Measurements from ENCODE around the gene CSF1. TPM values are rescaled to one million over a fixed set of nuclear protein-coding genes. Genes with fewer than 3 reads are reported as not detected.

The CSF1 gene
- total and polyA plus RNA-seq, 2 of the 13 experiments (the other 11 are each of a cell fraction or from before 2014, with no cell fraction given) = 4.6 to 13.3 TPM

- TF ChIP-seq CEBPB (IDR thresholded peaks at IDR 0.05; ENCODE audit: borderline replicate concordance, low read depth, low read length) (peak; percentile 64; the same call in 1 of the 2 replicates), RFXANK (CRISPR knock-in tag; IDR thresholded peaks at IDR 0.05) (no peak), MATR3 (CRISPR knock-in tag; IDR thresholded peaks at IDR 0.05) (no peak), NRL (CRISPR knock-in tag; IDR thresholded peaks at IDR 0.05; ENCODE audit: borderline replicate concordance) (no peak), ZNF296 (CRISPR knock-in tag; conservative IDR thresholded peaks at IDR 0.05) (no peak), KIAA2018 (CRISPR knock-in tag; IDR thresholded peaks at IDR 0.05; ENCODE audit: borderline replicate concordance) (no peak), ZNF816 (CRISPR knock-in tag; IDR thresholded peaks at IDR 0.05; ENCODE audit: borderline replicate concordance) (no peak), PLSCR1 (CRISPR knock-in tag; IDR thresholded peaks at IDR 0.05; ENCODE audit: borderline replicate concordance) (no peak), KLF15 (CRISPR knock-in tag; IDR thresholded peaks at IDR 0.05; ENCODE audit: borderline replicate concordance) (no peak), ZMYM4 (CRISPR knock-in tag; IDR thresholded peaks at IDR 0.05) (peak; percentile 47), ARNT2 (CRISPR knock-in tag; IDR thresholded peaks at IDR 0.05; ENCODE audit: low read depth) (no peak), ZSCAN12 (CRISPR knock-in tag; IDR thresholded peaks at IDR 0.05) (no peak), AHDC1 (CRISPR knock-in tag; IDR thresholded peaks at IDR 0.05; ENCODE audit: borderline replicate concordance) (no peak), ZNF3 (CRISPR knock-in tag; IDR thresholded peaks at IDR 0.05) (no peak), PPARG (CRISPR knock-in tag; conservative IDR thresholded peaks at IDR 0.05) (no peak), SMC3 (IDR thresholded peaks at IDR 0.05; ENCODE audit: low read length) (peak; percentile 31), YEATS4 (CRISPR knock-in tag; IDR thresholded peaks at IDR 0.05; ENCODE audit: borderline replicate concordance) (no peak)
These were observed 33.3 kb upstream of the CSF1 start (continued) for GRCh38 chr1:109877317-109877771.

All from HepG2 (cell line).